ENCODE data around the gene TTC28. TPM values are rescaled to one million over a fixed set of nuclear protein-coding genes. Genes with fewer than 3 reads are reported as not detected.

The TTC28 gene
- total RNA-seq, 1 donor from 2014 or later, result 13.5 TPM

DNA sequence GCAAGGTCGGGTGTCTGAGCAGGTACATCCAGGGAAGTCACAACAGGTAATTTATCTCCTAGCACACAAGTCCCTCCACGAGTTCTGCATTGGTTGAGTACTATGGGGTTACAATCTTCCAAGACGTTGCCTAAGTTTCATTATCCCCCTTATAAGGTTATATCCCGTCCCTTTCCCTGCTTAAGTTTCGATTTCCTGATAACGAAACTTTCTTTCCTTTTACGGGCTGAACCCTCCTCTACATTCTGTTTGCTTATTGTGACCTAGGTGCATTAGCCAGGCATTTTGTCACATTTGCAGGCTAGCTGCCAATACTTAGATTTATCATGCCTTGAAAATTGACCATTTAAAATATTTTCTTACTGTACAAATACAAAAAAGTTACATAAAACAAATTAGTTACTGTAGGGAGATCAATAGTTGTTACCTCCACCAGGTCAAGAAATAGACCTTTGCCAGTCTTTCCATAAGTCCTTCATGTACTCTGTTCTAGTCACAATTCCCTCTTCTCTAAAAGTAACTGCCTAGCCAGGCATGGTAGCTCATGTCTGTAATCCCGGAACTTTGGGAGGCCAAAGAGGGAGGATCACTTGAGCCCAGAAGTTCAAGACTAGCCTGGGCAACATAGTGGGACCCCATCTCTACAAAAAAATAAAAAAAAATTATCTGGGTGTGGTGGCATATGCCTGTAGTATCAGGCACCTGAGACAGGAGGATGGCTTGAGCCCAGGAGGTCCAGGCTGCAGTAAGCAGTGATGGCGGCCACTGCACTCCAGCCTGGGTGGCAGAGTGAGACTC is 746.3 kb downstream of the TTC28 start:
- no peak overlapping the region for H3K4me3 ChIP-seq (ENCODE audit: low read depth, low read length)

DNA sequence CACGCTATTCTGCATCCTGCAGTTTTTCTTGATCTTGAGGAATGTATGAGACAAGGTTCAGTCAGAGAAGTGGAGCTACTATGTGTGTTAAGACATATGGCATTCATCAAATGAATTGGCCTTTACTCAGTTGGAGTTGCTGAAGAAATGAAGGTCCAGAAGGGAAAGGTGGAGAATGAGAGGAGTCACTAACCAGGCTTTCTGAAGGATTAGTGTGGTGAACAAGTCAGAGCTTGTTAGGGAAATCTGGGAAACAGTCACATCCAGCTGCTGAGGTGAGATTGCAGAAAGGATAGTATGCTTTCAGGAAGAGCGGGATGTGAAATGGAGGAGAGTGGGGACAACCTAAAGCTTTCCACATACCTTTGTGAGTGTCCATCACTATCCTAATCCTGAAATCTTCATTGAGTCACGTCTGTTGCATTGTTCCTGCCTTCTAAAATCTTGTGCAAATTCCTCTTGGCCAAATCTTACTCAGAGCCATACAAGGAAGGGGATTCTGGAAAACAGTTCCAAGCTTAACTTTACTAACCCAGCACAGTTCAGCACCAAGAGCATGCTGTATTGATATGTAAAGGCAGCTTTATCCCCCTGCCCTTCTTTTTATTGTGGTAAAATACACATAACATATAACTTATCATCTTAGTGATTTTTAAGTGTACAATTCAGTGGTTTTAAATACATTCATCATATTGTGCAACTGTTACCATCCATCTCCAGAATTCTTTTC is 749.1 kb downstream of the TTC28 start:
- TF ChIP-seq, protein P1, sequence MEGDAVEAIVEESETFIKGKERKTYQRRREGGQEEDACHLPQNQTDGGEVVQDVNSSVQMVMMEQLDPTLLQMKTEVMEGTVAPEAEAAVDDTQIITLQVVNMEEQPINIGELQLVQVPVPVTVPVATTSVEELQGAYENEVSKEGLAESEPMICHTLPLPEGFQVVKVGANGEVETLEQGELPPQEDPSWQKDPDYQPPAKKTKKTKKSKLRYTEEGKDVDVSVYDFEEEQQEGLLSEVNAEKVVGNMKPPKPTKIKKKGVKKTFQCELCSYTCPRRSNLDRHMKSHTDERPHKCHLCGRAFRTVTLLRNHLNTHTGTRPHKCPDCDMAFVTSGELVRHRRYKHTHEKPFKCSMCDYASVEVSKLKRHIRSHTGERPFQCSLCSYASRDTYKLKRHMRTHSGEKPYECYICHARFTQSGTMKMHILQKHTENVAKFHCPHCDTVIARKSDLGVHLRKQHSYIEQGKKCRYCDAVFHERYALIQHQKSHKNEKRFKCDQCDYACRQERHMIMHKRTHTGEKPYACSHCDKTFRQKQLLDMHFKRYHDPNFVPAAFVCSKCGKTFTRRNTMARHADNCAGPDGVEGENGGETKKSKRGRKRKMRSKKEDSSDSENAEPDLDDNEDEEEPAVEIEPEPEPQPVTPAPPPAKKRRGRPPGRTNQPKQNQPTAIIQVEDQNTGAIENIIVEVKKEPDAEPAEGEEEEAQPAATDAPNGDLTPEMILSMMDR (IDR thresholded peaks at IDR 0.05; ENCODE audit: insufficient read depth, low read length, poor library complexity, severe bottlenecking), result no peak
- DNase-seq (ENCODE audit: low read depth), result no peak
- Histone ChIP-seq H3K4me3 (ENCODE audit: low read depth, low read length) (no peak overlapping the region), H3K27me3 (ENCODE audit: control insufficient read depth, insufficient read depth, low read length) (no peaks in the 10 kb centered on the region), H3K36me3 (ENCODE audit: control insufficient read depth, insufficient read depth, low read length) (no peaks in the 10 kb centered on the region)

More for the DNA sequence above, 746.3 kb downstream of the TTC28 start:
- Histone ChIP-seq H3K27me3 (ENCODE audit: control insufficient read depth, insufficient read depth, low read length) (no peaks in the 10 kb centered on the region), H3K36me3 (ENCODE audit: control insufficient read depth, insufficient read depth, low read length) (no peaks in the 10 kb centered on the region)
- DNase-seq (ENCODE audit: low read depth), result no peak
- TF ChIP-seq, protein P1 (IDR thresholded peaks at IDR 0.05; ENCODE audit: insufficient read depth, low read length, poor library complexity, severe bottlenecking), result no peak

Other genes starting within 250 kb of the TTC28 start
- 8.1 and 10.3 TPM in 2 replicates for gene CHEK2, start 62.0 kb upstream of the TTC28 start, total RNA-seq
- 23.0 and 34.2 TPM in 2 replicates for gene HSCB, start 62.2 kb upstream of the TTC28 start, total RNA-seq
- 14.1 and 19.1 TPM in 2 replicates for gene CCDC117, start 92.9 kb upstream of the TTC28 start, total RNA-seq
- 288 and 291 TPM in 2 replicates for gene XBP1, start 120.7 kb upstream of the TTC28 start, total RNA-seq
- gene ZNRF3, start 203.7 kb upstream of the TTC28 start, total RNA-seq, result 10.5 and 14.0 TPM in 2 replicates